ENCODE data around the gene LRRC2. TPM values are rescaled to one million over a fixed set of nuclear protein-coding genes. Genes with fewer than 3 reads are reported as not detected.

Gene LRRC2
- total RNA-seq, 3 donors from 2014 or later = 1.5 to 13.8 (median 2.0) TPM

DNA sequence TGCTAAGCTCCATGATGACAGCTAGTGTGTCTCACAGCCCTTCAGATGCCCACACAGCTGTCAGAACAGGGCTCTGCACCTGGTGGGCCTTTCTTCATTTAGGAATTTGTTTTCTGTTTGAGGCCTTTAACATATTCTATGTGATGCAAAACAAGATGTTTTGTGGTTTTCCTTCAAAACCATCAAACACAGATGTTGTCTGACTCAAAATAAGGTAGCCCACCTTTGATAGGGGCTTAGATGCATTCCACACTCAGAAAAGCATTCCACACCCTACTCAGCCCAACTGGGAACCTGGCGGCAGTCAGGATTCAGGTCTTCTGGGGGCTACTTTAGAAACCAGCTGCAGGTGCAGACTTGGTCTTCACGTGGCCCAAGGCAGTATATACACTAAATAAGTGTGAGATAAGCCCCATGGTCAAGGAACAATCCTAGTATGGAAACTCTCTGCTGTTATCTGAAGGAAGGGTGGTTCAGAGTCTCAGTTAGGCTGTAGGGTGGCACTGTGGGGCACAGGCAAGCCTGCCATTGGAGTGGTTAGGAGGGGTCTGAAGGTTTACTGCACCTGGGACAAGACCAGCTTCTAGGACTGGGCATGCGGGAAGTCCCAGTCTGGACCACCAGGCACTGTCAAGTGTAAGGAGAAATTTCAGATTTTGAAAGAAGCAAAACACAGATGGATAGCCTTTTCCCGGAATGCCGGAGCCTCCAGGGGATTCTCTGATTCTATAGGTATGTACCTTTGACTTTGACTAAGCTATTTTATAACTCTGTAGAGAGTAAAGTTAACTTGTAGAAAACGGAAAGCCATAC is 20.1 kb downstream of the LRRC2 start:
- DNase-seq (ENCODE audit: low spot score in 2 of 2) = no peak
- Histone ChIP-seq H3K27ac (no peak overlapping the region), H3K4me1 (no peaks in the 10 kb centered on the region), H3K9me3 (no peaks in the 10 kb centered on the region), H3K36me3 (no peaks in the 10 kb centered on the region), H3K4me3 (no peak overlapping the region), H3K27me3 (no peaks in the 10 kb centered on the region)
- intact Hi-C loops (cut with DNase I; ENCODE audit: low total_unique reads) = no loop called here
- TF ChIP-seq POLR2AphosphoS5 (IDR thresholded peaks at IDR 0.05) (no peak), POLR2A (IDR thresholded peaks at IDR 0.05) (no peak)
- TF ChIP-seq, protein P1, sequence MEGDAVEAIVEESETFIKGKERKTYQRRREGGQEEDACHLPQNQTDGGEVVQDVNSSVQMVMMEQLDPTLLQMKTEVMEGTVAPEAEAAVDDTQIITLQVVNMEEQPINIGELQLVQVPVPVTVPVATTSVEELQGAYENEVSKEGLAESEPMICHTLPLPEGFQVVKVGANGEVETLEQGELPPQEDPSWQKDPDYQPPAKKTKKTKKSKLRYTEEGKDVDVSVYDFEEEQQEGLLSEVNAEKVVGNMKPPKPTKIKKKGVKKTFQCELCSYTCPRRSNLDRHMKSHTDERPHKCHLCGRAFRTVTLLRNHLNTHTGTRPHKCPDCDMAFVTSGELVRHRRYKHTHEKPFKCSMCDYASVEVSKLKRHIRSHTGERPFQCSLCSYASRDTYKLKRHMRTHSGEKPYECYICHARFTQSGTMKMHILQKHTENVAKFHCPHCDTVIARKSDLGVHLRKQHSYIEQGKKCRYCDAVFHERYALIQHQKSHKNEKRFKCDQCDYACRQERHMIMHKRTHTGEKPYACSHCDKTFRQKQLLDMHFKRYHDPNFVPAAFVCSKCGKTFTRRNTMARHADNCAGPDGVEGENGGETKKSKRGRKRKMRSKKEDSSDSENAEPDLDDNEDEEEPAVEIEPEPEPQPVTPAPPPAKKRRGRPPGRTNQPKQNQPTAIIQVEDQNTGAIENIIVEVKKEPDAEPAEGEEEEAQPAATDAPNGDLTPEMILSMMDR (IDR thresholded peaks at IDR 0.05) = no peak

DNA sequence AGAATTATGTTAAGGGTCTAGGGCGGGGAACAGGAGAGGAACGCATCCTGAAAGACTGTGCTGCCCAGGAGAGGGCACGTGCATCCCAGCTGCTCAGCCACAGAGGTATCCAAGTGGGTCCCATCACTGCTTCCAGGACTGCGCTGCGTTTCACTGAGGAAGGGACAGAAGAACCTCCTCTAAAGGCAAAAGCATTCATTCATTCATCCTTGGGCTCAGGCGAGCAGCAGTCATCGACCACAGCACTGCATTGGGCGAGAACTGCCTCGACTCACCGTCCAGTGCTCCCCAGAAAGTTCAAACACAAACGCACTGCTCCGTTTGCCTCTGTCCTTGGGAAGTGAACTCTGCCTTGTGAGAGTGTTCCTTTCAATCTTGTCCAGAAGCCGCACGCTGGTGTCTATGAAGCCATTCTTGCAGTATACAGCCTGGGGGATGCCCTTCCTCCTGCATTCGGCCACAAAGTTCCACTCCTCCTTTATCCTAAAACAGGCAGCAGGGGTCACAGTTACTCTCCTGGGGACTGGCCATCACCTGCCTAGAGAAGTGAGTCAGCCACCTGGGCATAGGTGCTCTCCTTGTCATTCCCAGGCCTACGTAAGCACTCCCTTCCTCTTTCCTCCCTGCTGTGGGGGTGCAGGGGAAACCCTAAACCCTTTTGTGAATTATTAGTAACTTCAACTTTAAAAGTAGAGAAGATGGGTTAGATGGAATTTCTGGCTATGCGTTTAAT is 21.2 kb downstream of the LRRC2 start:
- Histone ChIP-seq H3K4me1 (no peaks in the 10 kb centered on the region), H3K27me3 (no peaks in the 10 kb centered on the region), H3K27ac (no peak overlapping the region), H3K36me3 (no peaks in the 10 kb centered on the region), H3K4me3 (no peak overlapping the region), H3K9me3 (no peaks in the 10 kb centered on the region)
- DNase-seq (ENCODE audit: low spot score in 2 of 2) = no peak
- intact Hi-C loops (cut with DNase I; ENCODE audit: low total_unique reads) = no loop called here
- TF ChIP-seq POLR2A (IDR thresholded peaks at IDR 0.05) = no peak

DNA sequence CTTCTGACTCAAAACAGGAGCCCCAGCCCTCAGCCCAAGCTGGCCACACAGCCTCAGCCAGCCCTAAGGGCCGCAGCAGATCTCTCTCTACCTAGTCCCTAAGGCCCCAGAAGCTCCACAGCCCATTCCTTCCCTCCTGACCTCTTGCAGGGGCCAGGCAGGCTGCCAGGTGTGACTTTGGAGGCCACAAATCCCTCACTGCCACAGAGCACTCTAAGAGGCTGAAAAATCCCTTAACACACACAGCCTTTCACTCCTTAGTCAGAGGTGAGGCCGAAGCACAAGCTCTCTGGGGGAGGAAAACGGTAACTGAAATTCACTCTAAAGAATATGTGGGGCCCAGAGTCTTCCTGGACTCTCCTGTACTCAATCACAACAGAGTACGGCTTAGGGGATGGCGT is 23.3 kb downstream of the LRRC2 start:
- H3K4me1 ChIP-seq = no peaks in the 10 kb centered on the region
- H3K27me3 ChIP-seq = no peaks in the 10 kb centered on the region
- no peak overlapping the region for H3K27ac ChIP-seq
- TF ChIP-seq POLR2A (IDR thresholded peaks at IDR 0.05) (no peak), POLR2AphosphoS5 (IDR thresholded peaks at IDR 0.05) (no peak)
- TF ChIP-seq, protein P1 (IDR thresholded peaks at IDR 0.05) = no peak
- no peaks in the 10 kb centered on the region for H3K36me3 ChIP-seq
- H3K9me3 ChIP-seq = no peaks in the 10 kb centered on the region
- no peak overlapping the region for H3K4me3 ChIP-seq
- DNase-seq (ENCODE audit: low spot score in 2 of 2) = no peak
- intact Hi-C loops (cut with DNase I; ENCODE audit: low total_unique reads) = no loop called here

DNA sequence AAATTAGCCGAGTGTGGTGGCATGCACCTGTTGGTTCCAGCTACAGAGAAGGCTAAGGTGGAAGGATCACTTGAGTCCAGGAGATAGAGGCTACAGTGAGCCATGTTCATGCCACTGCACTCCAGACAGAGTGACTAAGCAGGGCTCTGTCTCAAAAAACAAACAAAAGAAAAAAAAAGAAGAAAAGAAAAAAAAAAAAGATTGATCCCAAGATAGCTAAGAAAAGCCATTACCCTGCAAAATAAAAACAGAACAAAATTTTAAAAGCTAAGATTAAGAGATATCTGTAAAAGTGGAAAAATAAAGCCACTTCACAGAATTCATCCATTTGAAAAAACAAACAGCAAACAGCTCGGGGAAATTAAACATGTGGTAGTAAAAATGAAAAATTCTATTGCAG is 23.8 kb downstream of the LRRC2 start:
- no peaks in the 10 kb centered on the region for H3K27me3 ChIP-seq
- no peaks in the 10 kb centered on the region for H3K36me3 ChIP-seq
- DNase-seq (ENCODE audit: low spot score in 2 of 2) = no peak
- H3K4me1 ChIP-seq = no peaks in the 10 kb centered on the region
- TF ChIP-seq POLR2AphosphoS5 (IDR thresholded peaks at IDR 0.05) (no peak), POLR2A (IDR thresholded peaks at IDR 0.05) (no peak)
- TF ChIP-seq, protein P1 (IDR thresholded peaks at IDR 0.05) = no peak
- no peak overlapping the region for H3K27ac ChIP-seq
- no peaks in the 10 kb centered on the region for H3K9me3 ChIP-seq
- H3K4me3 ChIP-seq = no peak overlapping the region
- intact Hi-C loops (cut with DNase I; ENCODE audit: low total_unique reads) = no loop called here

DNA sequence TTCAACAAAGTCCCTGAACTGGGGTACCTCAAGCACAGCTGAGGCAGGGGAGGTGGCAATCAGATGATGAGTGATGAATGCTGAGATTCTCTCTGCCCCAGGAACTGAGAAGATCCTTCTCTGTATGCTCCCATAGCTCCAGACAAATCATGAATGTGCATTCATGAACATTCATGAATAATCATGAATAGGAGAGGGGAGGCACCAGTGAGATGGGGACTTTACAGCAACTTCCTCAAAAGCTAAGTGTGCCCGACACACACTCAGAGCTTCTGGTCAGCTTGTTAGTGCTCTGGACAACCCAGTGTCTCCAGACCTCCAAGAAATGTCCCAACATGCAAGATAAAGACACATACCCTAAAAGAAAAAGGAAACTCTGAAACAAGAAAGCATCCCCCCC is 24.3 kb downstream of the LRRC2 start:
- TF ChIP-seq POLR2AphosphoS5 (IDR thresholded peaks at IDR 0.05) (no peak), POLR2A (IDR thresholded peaks at IDR 0.05) (no peak)
- TF ChIP-seq, protein P1 (IDR thresholded peaks at IDR 0.05) = no peak
- intact Hi-C loops (cut with DNase I; ENCODE audit: low total_unique reads) = no loop called here
- Histone ChIP-seq H3K27me3 (no peaks in the 10 kb centered on the region), H3K4me1 (no peaks in the 10 kb centered on the region), H3K4me3 (no peak overlapping the region), H3K9me3 (no peaks in the 10 kb centered on the region), H3K36me3 (no peaks in the 10 kb centered on the region), H3K27ac (no peak overlapping the region)
- DNase-seq (ENCODE audit: low spot score in 2 of 2) = no peak

Measured in breast epithelium (tissue), 4 donors.